K562 (cell line): ENCODE results near the gene TFF3. TPM values are rescaled to one million over a fixed set of nuclear protein-coding genes. Genes with fewer than 3 reads are reported as not detected.
A peak's percentile ranks its signal among the peaks of the same experiment; 100 is the strongest.

Experiments
- ATAC-seq: fragments of 200-7000 bp; cut with Tn5 transposase; 3 replicates; pipeline ENCODE4 v1.9.1; 2020; ENCODE audit warnings: moderate library complexity
- BruUV-seq: library from RNA; stranded (reverse); fragments of 400-500 nt; replicated peaks from 2 replicates; lab custom pipeline; 2021; lab: Mats Ljungman, UMichigan
- CTCF ChIA-PET: fragments of 300-600 bp; formaldehyde crosslinking; extraction: SDS; loops from one replicate; lab custom pipeline; 2021; ENCODE audit warnings: low intra/inter-chr PET ratio; lab: Yijun Ruan, JAX
- POLR2A ChIA-PET: fragments of 300-600, 350-650 bp; sonication (Branson Sonifier 250); formaldehyde crosslinking; extraction: SDS; loops from one replicate; lab custom pipeline; 2021; ENCODE audit warnings: antibody characterized with exemption, inconsistent platforms; lab: Yijun Ruan, JAX
- DNase-seq, 4 experiments: peaks; one replicate each; pipeline versions ENCODE4 v3.0.0 to v3.0.0-alpha.2; 2011 to 2018; ENCODE audit warnings: low spot score in 3 of 4, mixed read lengths in 3 of 4; ENCODE audit errors: extremely low read depth in 1 of 4
- FAIRE-seq: peaks from 2 replicates; lab custom pipeline; 2011; peaks lifted over from hg19 to GRCh38; lab: Jason Lieb, UNC
- H2AFZ ChIP-seq: 2 replicates; pipeline ENCODE4 v1.6.0; 2011; ENCODE audit warnings: low read depth, low read length, control low read depth, inconsistent platforms
- H3K27ac ChIP-seq: fragments of 200-600 bp; 3 replicates; pipeline ENCODE4 v1.8.0; 2011; ENCODE audit warnings: low read depth, mild to moderate bottlenecking, control low read depth, inconsistent platforms, low read length, moderate library complexity, mixed read lengths; ENCODE audit errors: extremely low read depth
- H3K27me3 ChIP-seq, 2 experiments: fragments of 300-600 bp in 1 of 2; 2 replicates in 1 of 2; 3 replicates in 1 of 2; pipeline versions ENCODE4 v1.6.0 to v1.8.0; 2011; ENCODE audit warnings: inconsistent platforms in 2 of 2, low read length in 2 of 2, mild to moderate bottlenecking in 1 of 2, mixed read lengths in 1 of 2, moderate library complexity in 1 of 2; ENCODE audit not compliant: control insufficient read depth in 2 of 2, insufficient read depth in 2 of 2
- H3K36me3 ChIP-seq: fragments of 300-600 bp; 3 replicates; pipeline ENCODE4 v1.8.0; 2011; ENCODE audit warnings: mild to moderate bottlenecking, low read length, inconsistent platforms; ENCODE audit not compliant: control insufficient read depth, insufficient read depth
- H3K4me1 ChIP-seq, 2 experiments: fragments of 200-600 bp in 1 of 2; replicated peaks in 1 of 2; 2 replicates in 1 of 2; 3 replicates in 1 of 2; pipeline versions ENCODE4 v1.5.1 to v1.8.0; 2011; ENCODE audit warnings: inconsistent platforms in 2 of 2, low read length in 2 of 2, mild to moderate bottlenecking in 1 of 2, mixed read lengths in 1 of 2, moderate library complexity in 1 of 2; ENCODE audit not compliant: control insufficient read depth in 2 of 2, insufficient read depth in 2 of 2
- H3K4me2 ChIP-seq: 2 replicates; pipeline ENCODE4 v1.6.1; 2011; ENCODE audit warnings: low read length, control low read depth, inconsistent platforms, mixed read lengths; ENCODE audit not compliant: insufficient read depth
- H3K4me3 ChIP-seq: fragments of 200-600 bp; sonication (generic), shearing (Covaris generic); 2 replicates; pipeline ENCODE4 v1.5.1; 2016; ENCODE audit warnings: control low read depth, inconsistent platforms
- H3K79me2 ChIP-seq: fragments of 200-600 bp; 3 replicates; pipeline ENCODE4 v1.8.0; 2011; ENCODE audit warnings: low read length, inconsistent platforms; ENCODE audit not compliant: control insufficient read depth, insufficient read depth
- H3K9ac ChIP-seq, 2 experiments: 2 replicates each; pipeline versions ENCODE4 v1.6.0 to v1.6.1; 2011; ENCODE audit warnings: low read depth in 2 of 2, low read length in 2 of 2, control low read depth in 1 of 2, inconsistent platforms in 1 of 2, mild to moderate bottlenecking in 1 of 2, mixed read lengths in 1 of 2; ENCODE audit not compliant: insufficient read depth in 1 of 2
- H3K9me1 ChIP-seq: one replicate; pipeline ENCODE4 v1.6.0; 2011; ENCODE audit warnings: inconsistent platforms, mild to moderate bottlenecking, low read length, moderate library complexity; ENCODE audit not compliant: control insufficient read depth, insufficient read depth
- H3K9me3 ChIP-seq: replicated peaks from 2 replicates; pipeline ENCODE4 v1.5.1; 2011; ENCODE audit warnings: low read depth, low read length, inconsistent platforms; ENCODE audit not compliant: control insufficient read depth, insufficient read depth
- H4K20me1 ChIP-seq: replicated peaks from 2 replicates; pipeline ENCODE4 v1.6.1; 2011; ENCODE audit warnings: low read length, inconsistent platforms, mixed read lengths; ENCODE audit not compliant: control insufficient read depth, insufficient read depth
- BRCA1 ChIP-seq, 2 experiments: fragments of 450-650 bp in 1 of 2; sonication (generic) in 1 of 2; formaldehyde crosslinking in 1 of 2; IDR thresholded peaks; 2 replicates each; pipeline versions ENCODE4 v1.5.0 to v1.6.1; 2017 to 2020; ENCODE audit warnings: mild to moderate bottlenecking in 1 of 2, missing genetic modification reagents in 1 of 2
- WGBS: fragments of 100-300 bp; shearing (Covaris generic); methylation state at CpG from one replicate; pipeline ENCODE4 v1.1.6; 2016; ENCODE audit warnings: low coverage, mixed read lengths; ENCODE audit not compliant: insufficient coverage; ENCODE audit errors: missing lambda C conversion rate; 5-methylcytosine and 5-hydroxymethylcytosine counted together
- in situ Hi-C: fragments of 300-500 bp; cut with MboI; formaldehyde crosslinking; loops from 4 replicates; pipeline ENCODE4 v1.15.0; 2018; ENCODE audit warnings: inconsistent platforms, mixed read lengths
- intact Hi-C: fragments of 100-400 bp; cut with micrococcal nuclease; formaldehyde crosslinking; loops from 2 replicates; pipeline ENCODE4 v1.14.2; 2022
- polyA plus RNA-seq, 8 experiments: library from polyadenylated mRNA; depleted of rRNA in 4 of 8; stranded (reverse) in 5 of 8; unstranded in 3 of 8; fragments of >200 nt; fragmentation: Nextera tagmentation in 2 of 8; fragmentation: Illumina TruSeq in 1 of 8; extraction: Ambion mirVana in 2 of 8; extraction: Trizol in 1 of 8; gene quantifications; 2 replicates each; pipeline versions ENCODE4 v1.2.1 to v1.2.3, GENCODE V29; 2011 to 2014; ENCODE audit warnings: inconsistent platforms in 1 of 8, missing spikeins in 1 of 8
- total RNA-seq, 7 experiments: library from RNA; depleted of rRNA in 6 of 7; stranded (reverse); fragments of >200 nt in 6 of 7; fragmentation: Illumina TruSeq in 2 of 7; extraction: Trizol in 2 of 7; gene quantifications; 2 replicates each; pipeline versions ENCODE4 v1.2.1 to v1.2.3, GENCODE V29; 2011 to 2021; ENCODE audit warnings: low replicate concordance in 1 of 7
- TF ChIP-seq, protein P1 (sequence below): sonication (generic); formaldehyde crosslinking; IDR thresholded peaks from 2 replicates; pipeline ENCODE4 v1.5.0; 2020; ENCODE audit warnings: missing genetic modification reagents

The TFF3 gene
- total and polyA plus RNA-seq, 9 of the 15 experiments (the other 6 are each of a cell fraction or from before 2014, with no cell fraction given), result 0.78 TPM; not detected in 8

DNA sequence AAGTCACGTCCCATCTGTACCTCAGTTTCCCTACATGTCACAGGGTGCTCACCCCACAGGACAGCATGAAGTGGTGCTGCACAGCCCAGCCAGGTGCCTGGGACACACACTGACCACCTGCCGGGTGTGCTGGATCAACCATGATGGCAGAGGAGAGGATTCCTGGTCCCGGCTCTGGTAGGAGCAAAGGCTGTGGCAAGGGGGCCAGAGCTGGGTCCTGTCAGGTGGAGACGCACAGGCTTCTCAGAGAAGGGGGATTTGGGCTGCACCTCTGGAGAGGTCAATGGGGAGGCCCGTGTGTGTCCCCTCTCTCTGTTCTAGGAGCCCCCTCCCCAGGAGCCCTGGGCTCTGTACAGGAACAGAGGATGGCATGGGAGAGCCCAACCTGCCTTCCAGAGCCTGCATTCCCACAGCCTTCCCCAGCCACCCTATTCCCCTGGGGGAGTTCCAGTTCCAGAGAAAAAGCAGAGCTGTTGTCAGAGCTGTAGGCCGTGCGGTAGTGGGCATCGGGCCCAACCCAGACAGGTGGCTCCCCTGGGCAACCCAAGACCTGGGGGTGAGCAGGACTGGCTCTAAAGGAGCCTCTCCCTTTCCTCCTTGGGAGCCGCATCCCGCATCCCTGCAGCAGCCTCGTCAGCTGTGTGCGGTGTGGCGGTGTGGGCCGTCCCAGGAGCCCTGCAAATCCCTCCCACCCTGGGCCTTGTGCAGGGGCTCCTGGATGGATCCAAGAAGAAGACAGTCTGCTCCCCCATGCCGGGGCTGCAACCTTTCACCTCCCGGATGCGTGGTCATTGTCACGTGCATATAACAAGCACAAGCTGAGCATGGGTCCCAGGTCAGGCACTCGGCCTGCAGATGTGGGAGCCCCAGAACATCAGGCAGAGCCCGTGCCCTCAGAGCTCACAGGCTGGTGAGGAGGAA, 2.9 kb upstream of the TFF3 start:
- H3K79me2 ChIP-seq, result no peaks in the 10 kb centered on the region
- no peaks in the 10 kb centered on the region for H3K36me3 ChIP-seq
- ATAC-seq (no peak), DNase-seq (no peak), FAIRE-seq (no peak)
- H3K9me3 ChIP-seq, result no peaks in the 10 kb centered on the region
- no peaks in the 10 kb centered on the region for H3K4me1 ChIP-seq
- H4K20me1 ChIP-seq, result 0 out of 2 replicates have a peak, but pooled peaks cover 11% of the 10 kb centered on the region
- no peak overlapping the region for H3K9ac ChIP-seq
- BruUV-seq, result no TSS peak
- H3K27ac ChIP-seq, result no peak overlapping the region
- TF ChIP-seq BRCA1 (IDR thresholded peaks at IDR 0.05), result no peak
- no peak for TF ChIP-seq BRCA1 (CRISPR knock-in tag; IDR thresholded peaks at IDR 0.05)
- TF ChIP-seq, protein P1, sequence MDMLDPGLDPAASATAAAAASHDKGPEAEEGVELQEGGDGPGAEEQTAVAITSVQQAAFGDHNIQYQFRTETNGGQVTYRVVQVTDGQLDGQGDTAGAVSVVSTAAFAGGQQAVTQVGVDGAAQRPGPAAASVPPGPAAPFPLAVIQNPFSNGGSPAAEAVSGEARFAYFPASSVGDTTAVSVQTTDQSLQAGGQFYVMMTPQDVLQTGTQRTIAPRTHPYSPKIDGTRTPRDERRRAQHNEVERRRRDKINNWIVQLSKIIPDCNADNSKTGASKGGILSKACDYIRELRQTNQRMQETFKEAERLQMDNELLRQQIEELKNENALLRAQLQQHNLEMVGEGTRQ (CRISPR knock-in tag), result 0 out of 2 replicates have a peak, but pooled peaks have one; percentile 11
- in situ Hi-C loops, result loop anchor here (10.0 kb wide), 1 partner anchor 127 kb away; no protein-coding TSS in a partner anchor
- H3K4me3 ChIP-seq, result no peak overlapping the region
- ChIA-PET POLR2A (interaction anchor here (0.6 to 0.7 kb wide), 2 partner anchors 32 to 59 kb away, joined by 3 read pairs; no protein-coding TSS in a partner anchor), CTCF (no interaction called here)
- H3K4me2 ChIP-seq, result no peak overlapping the region
- peaks cover 54 to 85% of the 10 kb centered on the region in 2 experiments for H3K27me3 ChIP-seq
- WGBS, result 1% methylated on average over 20 of the region's 20 CpGs
- no peak overlapping the region for H2AFZ ChIP-seq
- intact Hi-C loops, result no loop called here
- no peaks in the 10 kb centered on the region for H3K9me1 ChIP-seq
